GM18507 (cell line): ENCODE results near the gene ERI3.
A peak's percentile ranks its signal among the peaks of the same experiment; 100 is the strongest.

ENCODE experiments used
- DNase-seq: peaks from one replicate; pipeline ENCODE4 v3.0.0; 2011; ENCODE audit warnings: low read depth; ENCODE audit not compliant: insufficient read length; ENCODE audit errors: extremely low spot score
- FAIRE-seq: peaks from 2 replicates; lab custom pipeline; 2011; peaks lifted over from hg19 to GRCh38; lab: Jason Lieb, UNC

Gene ERI3, protein sequence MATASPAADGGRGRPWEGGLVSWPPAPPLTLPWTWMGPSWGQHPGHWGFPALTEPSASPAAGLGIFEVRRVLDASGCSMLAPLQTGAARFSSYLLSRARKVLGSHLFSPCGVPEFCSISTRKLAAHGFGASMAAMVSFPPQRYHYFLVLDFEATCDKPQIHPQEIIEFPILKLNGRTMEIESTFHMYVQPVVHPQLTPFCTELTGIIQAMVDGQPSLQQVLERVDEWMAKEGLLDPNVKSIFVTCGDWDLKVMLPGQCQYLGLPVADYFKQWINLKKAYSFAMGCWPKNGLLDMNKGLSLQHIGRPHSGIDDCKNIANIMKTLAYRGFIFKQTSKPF

DNA sequence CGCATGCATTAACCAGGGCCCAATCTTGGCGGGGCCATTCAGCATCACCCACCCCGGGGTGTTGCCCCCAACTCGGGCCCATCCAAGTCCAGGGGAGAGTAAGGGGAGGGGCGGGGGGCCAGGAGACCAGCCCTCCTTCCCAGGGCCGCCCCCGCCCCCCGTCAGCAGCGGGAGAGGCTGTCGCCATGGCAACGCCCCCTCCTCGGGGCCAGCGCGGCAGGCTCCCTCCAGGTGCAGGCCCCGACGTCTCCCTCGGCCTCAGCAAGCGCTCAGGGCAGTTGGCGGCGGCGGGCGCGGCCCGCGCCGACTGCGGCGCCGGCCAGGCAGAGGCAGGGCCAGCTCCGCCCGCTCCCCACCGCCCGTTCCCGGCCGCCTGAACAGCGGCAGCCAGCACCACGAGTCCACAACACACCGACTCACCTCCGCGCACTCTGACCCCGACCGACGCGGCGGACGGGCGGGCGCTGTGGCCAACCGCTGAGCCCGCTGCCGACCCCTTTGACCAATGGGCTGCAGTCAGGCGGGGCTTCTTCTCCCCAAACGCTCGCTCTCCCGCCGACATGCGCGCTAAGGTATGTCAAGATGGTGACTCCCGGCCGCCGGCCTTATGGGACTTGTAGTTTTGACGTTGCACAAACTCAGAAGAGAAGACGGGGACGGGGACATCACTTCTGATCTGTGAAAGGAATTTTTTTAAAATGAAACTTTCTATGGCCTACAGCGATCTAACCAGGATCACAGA is at the start of gene ERI3:
ERI3 (minus strand) TSS at position 418 of the 742 bp plus-strand sequence; CDS start at position 187, 231 bp downstream.
- DNase-seq (peak; percentile 99), FAIRE-seq (peak; percentile 98)

DNA sequence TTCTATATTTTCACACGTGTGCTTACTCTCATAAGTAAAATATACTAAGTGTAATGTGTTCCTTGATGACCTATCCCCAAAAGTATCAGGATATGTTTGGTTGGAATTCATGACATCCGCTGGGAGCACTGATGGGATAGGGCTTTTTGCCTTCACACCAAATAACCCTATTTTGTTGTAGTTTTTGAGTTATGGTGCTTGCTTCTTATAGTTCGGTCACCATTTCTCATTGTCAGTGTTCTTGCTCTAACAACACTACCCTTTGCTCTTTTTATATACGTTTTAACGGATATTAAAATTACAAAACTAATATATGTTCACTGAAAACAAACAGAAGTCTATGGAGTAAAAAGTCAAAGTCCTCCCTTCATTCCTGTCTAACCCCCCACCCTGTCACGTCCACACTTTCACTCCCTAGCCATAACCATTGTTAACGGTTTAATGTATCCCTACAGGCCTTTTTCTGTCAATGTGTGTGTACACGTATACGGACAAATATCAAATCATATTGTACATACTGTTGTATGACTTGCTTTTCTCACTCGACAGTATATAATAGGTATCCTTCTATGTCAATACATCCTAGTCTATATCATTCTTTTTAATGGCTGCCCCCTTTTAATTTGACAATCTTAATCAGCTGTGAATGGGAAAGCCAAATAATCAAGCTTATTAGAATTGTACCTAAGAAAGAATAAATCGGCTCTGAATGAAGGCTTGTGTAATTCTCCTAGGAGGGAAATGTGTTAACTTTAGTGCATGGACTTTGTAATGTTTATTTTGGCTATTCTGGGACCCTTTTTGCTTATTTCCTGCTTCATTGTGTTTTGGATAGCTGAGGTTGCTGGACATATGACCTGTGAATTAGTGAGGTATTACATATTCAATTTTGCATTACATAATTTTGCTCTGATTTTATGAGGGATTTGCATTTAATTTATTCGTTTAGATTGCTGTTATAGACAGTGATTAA is 46.5 kb upstream of the ERI3 start:
- DNase-seq = no peak
- no peak for FAIRE-seq

DNA sequence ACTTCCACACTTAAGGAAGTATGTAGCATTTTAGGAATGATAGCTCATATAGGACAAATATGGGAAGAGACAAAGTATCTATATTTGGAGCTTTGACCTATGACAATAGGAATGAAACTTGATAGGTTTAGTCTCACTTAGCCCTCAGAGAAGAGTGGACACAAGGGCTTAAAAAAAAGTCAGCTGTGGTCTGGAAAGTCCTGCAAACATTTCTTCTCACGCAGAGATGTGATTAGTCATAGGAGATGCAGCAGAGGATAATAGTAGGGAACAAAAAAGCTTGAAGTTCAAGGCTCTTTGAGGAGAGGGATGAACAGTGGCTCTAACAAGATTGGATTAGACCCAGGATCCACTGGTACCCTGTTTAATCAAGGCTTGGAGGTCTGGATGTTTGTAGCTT is 35.2 kb upstream of the ERI3 start:
- FAIRE-seq = no peak
- no peak for DNase-seq

DNA sequence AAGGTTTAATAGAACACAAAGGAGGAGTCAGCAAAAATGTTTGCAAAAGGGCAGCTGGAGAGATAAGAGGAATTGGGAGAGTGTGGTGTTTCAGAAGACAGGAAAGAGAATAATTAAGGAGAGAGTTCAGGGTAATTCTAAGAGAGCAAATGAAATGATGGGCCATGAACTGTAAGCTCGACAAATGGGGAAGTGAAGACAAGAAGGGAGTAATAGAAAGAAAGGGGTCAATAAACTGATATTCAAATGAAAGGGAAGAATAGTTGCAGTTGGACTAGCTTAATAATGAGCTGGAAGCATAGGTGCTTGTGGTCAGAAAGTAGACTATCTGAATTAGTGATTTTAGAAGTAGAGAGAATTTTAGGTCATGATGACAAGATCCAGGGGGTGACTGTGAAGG is 34.4 kb upstream of the ERI3 start:
- FAIRE-seq (no peak), DNase-seq (no peak)

DNA sequence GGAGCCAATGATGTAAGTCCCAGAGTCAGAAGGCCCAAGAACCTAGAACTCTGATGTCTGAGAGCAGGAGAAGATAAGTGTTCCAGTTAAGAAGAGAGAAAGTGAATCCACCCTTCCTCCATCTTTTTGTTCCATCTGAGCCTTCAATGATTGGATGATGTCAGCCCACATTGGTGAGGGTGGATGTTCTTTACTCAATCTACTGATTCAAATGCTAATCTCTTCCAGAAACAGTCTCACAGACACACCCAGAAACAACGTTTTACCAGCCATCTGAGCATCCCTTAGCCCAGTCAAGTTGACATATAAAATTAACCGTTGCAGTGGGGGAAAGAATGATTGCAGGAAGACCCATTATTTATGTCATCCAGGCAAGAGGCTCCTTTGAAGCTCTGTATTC is 33.5 kb upstream of the ERI3 start:
- DNase-seq (no peak), FAIRE-seq (no peak)

DNA sequence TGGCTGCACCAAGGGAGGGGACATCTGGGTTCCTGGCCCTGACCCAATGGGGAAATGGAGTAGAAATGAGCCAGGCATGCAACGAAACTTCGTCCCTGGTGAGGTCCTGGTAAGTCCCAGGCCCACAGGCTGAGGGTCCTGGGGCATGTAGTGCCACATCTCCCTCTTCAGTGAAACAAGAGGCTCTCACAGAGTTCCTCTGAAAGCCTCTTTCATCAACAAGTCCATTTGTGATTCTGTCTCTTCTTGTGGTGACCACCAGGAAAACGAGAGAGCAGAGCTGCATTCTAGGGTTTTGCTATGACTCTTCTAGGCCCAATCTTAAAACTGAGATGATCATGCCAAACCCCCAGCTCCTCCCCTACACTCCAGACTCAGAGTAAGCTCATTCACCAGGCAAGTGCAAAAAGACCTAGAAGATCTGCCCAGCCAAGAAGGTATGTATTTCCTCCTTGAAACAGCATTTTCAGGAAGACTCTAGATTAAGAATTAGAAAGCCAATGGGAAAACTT is 25.7 kb upstream of the ERI3 start:
- FAIRE-seq (no peak), DNase-seq (no peak)

DNA sequence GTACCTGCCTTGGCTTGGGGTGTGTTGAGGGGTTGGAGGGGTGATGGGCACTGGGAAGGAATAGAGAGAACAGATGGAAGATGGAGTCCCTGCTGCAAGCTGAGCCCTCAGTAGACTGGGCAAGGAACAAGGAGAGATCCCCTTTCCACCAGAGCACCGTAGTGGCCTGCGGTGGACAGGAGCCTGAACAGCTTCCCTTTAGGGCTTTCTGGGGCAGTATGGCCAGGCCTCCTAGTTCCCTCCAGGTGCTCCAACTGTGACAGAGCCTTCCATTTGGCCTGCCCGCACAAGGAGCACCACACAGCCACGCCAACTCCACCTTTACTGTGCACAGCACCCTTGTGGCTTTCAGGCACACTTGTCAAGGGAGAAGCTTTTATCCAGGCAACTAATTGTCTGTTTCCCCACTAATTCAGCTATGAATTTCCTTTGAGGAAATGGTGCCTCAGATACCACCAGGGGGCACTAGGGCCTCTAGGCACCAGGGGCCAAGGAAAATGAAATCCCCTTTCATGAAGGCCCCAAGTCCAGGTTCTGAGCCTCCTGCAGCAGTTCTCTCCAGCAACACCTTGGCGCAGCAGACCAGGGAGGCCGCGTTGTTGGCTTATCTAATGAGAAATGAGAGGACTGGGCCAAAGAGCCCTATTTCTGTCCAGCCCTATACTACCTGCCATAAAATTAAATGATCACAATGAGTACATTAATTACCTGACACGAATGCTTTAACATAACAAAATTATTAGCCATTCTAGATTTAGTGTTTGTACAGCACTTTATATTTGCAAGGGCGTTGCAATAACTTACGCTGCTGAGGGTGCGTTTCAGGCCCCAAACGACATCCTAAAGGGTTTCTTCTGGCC is 23.1 kb upstream of the ERI3 start:
- FAIRE-seq (peak; percentile 31), DNase-seq (peak; percentile 9)

DNA sequence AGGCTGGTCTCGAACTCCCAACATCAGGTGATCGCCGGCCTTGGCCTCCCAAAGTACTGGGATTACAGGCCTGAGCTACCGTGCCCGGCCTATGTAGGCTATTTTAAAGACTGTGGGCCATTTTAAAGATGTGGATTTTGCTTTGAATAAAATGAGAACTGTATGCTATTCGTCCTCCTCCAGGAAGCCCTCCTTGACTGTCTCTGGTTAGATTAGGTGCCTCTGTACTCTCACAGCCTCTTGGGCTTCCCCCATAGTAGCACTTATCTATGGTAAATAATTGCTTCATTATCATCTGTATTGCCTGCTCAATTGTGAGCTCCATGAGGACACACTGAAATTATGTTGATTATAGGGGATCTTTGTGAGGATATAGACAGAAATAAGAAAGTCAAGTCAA is 20.5 kb upstream of the ERI3 start:
- no peak for DNase-seq
- FAIRE-seq = no peak

DNA sequence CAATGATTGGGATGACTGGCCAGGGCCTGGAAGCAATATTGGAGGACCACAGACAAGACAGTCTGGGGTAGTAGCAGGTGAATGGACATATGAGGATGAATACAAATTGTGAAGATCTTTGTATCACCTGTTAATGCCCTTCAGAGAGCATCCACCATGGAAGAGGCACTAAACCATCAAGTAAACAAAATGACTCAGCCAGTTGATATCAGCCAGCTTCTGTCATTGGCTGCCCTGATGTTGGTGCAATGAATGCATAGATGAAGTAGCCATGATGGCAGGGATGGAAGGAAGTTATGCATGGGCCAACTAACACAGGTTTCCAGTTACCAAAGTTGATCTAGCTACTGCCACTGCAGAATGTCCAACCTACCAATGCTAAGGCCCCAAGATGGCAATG is 16.1 kb upstream of the ERI3 start:
- FAIRE-seq (no peak), DNase-seq (no peak)

DNA sequence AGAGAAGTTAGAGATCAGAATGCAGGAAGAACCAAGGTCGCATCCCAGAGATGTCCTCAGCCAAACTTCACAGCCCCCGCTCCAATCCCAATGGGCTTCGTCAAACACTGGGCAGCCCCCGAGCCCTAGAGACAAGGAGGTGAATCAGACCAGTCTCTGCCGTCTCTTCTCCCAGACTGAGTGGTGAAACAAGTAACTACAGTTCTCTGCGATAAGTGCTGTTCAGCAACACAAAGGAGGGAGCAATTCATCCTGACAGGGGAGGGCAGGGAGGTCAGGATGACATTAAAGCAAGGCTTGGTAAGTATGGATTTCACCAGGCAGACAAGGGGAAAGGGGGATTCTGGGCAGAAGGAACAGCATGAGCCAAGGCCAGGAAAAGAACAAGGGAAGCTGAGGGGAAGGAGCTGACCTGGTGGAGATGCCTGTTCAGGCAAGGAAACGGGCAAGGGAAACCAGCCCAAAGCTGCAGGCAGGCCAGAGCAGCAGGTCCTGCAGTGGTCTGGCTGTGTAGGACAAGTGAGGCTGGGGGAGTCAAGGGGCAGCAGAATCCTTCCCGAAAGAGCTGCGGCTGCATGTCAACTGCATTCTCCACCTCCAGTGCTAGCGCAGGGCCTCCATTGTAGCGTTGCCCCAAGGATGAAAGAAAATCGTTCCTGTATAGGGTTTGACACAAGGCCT is 13.6 kb upstream of the ERI3 start:
- DNase-seq (no peak), FAIRE-seq (no peak)

DNA sequence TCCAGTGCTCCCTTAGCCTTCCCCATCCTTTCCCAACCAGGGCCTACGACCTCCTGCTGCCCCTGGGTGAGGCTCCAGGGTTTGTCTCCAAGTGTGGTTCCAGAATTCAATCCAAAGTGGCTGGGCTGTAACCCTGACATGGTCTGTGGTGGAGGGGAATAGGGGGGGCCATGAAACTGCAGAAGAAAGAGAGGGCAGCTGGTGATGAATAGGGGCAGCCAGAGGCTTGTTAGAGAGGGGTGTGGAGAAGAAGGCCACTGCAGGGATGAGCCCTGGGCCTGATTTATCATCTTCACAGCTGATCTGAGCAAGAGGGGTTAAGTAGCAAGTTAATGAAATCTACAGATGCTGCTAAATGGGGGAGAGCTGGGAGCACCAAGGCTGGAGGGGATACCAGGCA is 12.9 kb upstream of the ERI3 start:
- no peak for FAIRE-seq

DNA sequence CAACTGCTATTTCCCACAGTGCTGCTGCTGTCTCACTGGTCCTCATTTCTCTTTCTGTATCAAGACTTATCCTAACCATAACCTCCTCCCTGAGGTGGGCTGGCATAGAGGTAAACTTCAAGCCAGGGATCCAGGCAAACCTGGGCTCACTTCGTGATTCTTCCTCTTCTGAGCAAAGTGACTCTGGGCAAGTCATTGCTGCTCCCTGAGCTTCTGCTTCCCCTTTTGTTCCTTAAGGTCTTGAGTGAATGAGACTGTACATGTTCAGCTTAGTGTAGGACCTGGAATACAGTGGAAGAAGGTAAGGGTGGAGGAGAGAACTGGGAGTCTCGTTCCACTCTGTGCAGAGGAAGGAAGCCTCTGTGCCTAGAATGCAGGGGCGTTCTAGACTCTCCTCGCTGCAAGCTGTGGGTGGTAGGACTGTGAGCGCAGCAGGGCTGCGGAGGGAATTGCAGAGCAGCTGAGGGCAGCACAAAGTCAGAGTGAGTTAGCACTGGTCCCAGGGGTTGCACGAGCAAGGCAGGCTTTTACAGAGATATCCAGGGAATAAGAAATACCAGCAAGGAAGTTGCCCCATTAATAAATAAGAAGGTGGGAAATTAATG is 11.4 kb upstream of the ERI3 start:
- FAIRE-seq = no peak
- no peak for DNase-seq

More for the DNA sequence above, 12.9 kb upstream of the ERI3 start:
- DNase-seq = no peak

DNA sequence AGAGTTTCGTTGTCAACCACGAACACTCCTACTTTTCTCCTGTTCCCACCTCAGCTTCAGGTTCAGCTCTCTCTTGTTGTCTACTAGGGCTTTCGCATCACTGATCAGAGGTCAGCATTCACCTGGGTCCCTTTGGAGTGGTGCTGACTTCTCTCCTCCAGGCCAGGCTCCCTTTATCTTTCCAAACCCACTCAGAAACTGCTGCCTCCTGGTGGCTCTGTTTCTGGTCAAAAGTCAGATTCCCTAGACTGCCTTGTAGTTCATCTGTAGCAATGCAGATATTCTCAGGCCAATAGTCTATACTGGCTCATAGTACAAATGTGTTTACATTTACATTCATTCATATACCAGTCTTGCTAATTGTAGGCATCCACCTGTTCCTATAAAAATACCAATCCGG is 6.4 kb upstream of the ERI3 start:
- FAIRE-seq = no peak

DNA sequence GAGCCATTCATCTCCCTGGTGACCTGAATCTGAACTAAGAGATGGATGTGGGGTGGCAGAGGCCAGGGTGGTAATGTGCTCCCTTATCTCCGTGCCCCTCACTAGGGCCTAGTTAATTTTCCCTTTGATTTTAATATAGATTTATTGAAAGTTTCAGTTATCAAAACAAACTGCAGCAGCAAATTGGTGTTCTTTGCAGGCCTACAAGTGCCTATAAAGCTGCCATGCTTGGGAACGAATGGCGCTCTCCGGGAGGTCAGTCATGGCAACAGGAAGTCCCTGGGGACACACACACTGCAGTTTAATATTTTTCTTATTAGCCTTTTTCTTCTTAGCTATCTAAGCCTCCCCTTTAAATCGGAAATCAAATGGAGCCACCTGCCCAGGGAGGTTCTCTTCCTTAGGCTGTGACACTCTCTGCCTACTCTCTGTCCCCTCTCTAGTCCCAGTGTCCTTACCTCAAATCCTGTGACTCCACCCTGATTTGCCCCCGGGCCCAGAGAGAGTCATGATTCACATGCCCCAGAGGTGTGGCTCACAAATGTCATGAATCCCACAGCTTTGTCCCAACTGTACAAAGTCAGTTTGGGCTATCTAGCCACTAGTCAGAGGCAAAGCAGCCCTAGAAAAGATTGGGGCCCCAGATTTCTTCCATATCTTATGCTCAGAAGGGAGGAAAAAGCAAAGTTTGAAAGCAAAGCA is 4.3 kb upstream of the ERI3 start:
- FAIRE-seq (no peak), DNase-seq (no peak)

More for the DNA sequence above, 6.4 kb upstream of the ERI3 start:
- no peak for DNase-seq

DNA sequence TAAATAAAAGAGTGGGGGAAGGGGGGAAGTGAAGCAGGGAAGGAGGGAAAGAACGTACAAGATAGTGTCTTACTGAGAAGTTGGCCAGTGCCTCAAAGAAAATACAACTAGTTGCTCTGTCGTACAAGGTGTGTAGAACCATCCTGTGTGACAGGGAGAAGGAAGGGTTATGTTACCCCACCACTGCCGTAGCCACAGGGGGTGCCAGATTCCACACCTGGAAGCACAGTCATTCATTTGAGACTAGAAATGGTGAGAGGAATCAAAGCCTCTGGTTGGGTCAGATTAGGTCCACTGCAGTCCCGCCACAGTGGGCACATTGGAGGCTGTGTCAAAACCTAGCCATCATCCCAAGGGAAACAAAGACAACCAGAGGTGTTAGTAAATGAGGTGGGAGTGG is 2.7 kb upstream of the ERI3 start:
- FAIRE-seq = no peak

DNA sequence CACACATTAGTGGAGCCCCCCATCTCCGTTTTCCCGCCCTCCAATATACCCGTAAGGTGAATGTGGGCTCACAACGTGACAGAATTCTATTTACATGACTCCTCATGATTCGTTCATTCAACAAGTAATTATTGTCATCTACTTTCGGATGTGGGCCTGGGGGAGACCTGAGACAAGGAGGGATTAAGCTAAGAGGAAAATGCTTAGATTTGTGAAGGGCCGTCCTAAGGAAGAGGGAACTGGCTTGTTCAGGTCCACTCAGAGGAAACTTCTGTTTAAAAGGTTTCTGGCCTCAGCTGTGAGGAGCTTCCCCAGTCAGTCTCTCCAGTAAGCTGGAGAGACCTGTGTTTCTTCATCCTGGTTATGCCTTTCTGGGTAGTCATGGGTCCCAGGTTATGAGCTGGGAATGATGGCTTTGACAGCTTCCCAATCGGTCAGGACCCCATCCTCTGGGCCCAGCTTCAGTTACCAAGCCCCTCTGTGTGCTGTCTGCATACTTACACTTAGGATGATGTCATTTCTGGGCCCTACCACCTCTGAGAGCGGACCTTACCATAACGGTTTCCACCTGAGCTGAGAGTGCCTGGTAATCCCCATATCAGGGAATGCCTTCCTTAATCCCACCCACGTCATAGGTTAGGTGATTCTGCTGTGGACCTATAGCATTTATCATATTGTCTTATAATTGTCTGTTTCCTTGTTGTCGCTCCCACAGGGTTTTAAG is 687 bp upstream of the ERI3 start:
- no peak for FAIRE-seq

More for the DNA sequence above, 2.7 kb upstream of the ERI3 start:
- DNase-seq = no peak

More for the DNA sequence above, 687 bp upstream of the ERI3 start:
- no peak for DNase-seq
